HG02884 (cell line): ENCODE measurements around the gene RNASE11.

Experiments used
- ATAC-seq: cut with Tn5 transposase; IDR thresholded peaks from one replicate; pipeline ENCODE4 v1.9.1; 2021; ENCODE audit warnings: mild to moderate bottlenecking, moderate library complexity; ENCODE audit not compliant: unreplicated experiment

Gene RNASE11

GRCh38 chr14:20546877-20547276, 40.9 kb downstream of the RNASE11 start:
- ATAC-seq = no peak

- ATAC-seq = no peak
Measured at GRCh38 chr14:20539906-20540305, 47.9 kb downstream of the RNASE11 start.
